GM19324 (cell line): ENCODE measurements around the gene SPON1.
"Not testable (repeated sequence)": the region's sequence is repeated elsewhere in the genome, so short reads cannot be mapped to it uniquely, and the experiment has no call there.

Experiments
- ATAC-seq: cut with Tn5 transposase; IDR thresholded peaks from one replicate; pipeline ENCODE4 v1.9.1; 2021; ENCODE audit warnings: mild to moderate bottlenecking, moderate library complexity; ENCODE audit not compliant: unreplicated experiment, low FRiP score

SPON1 gene

GRCh38 chr11:14259878-14260277, 297.4 kb downstream of the SPON1 start:
- ATAC-seq = no peak

DNA sequence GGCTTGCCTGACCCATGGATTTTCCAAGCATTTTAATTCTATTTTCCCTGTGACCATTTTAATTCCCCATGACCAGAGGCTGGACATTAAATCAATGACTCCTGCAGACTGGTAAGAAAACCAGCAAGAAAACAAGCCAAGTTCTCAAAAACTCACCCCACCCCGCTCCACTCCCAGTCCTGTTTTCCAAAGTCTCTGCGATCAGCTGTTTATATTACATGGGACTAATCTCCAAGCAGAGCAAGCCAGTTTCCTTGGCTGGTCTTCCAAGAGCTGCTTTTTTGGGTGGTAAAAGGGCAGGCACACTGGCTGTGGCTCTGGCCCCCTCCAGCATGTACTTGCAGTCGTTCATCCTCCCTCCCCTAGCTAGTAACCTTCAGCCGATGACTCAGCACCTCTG, 298.5 kb downstream of the SPON1 start:
- ATAC-seq = no peak

GRCh38 chr11:14262271-14262846, 299.8 kb downstream of the SPON1 start:
- ATAC-seq = no peak

DNA sequence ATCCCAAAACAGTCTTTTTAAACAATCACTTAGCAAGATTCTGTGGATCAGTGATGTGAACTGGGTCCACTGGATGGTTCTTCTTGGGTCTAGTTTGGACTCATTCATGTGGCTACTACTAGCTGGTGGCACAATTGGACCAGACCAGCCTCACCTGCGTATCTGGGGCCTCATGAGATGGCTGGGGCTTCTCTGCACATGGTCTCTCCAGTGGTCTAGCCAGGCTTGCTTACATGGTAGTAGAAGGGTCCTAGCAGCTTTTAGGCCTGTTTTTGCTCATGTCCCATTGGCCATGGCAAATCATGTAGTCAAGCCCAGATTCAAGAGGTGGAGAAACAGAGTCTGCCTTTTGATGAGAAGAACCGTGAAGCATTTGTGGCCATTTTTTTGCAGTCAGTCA, 302.4 kb downstream of the SPON1 start:
- ATAC-seq = no peak

DNA sequence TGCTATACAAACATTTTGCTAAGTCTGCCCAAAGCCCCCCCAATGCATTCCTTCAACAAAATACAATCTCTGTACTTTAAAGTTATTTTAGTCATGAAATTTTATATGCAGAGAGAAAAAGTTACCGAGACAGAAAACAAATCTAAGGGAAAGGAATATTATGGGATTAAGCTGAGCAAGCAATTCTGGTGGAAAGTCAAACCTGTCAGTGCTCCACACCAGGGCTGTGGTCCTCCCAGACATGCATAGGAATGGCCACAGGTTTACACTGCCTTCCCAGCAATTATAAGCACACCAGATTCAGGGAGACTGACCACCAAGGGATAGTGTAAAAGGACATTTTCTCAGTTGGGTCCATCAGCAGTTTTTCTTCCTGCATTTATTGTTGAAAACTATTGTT, 304.1 kb downstream of the SPON1 start:
- no peak for ATAC-seq

- no peak for ATAC-seq
These were observed 305.5 kb downstream of the SPON1 start for GRCh38 chr11:14267861-14268635.

DNA sequence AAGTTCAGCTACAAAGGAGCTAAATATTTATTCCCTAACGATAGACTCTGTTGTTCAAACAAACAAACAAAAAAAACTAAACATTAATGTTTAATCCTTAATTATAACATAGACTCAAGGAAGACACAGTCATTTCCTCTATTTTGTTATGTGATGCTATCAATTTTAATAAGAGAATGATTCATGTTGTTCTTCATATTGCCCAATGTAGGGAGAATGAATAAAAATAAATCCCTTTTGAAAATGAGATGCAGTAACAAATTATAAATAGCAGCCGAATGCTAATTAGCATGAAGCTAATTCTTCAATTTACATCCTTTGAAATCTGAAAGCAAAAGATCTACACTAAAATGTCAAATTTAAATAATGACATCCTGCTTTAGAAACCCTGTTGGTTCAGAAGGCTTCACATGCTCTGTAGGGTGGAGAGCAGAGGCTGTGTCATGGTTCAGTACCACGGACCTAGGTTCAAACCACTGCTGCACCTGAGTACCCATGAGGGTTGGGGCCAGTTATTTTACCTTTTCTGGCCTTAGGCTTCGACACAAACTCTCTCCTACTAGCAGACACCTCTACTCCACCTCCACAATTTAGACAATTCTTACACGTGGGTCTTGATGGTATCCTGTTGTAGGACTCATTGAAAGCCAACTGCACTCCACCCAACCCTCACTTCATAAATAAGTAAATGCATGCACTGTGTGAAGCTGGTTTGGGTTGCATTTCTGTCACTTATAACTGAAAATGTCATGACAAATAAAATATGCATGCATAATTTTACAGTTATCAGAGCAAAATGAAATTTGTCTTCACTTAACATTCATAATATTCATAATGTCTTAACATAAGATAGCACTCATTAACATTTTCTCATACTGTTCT, 307.4 kb downstream of the SPON1 start:
- peak; percentile 63 for ATAC-seq

DNA sequence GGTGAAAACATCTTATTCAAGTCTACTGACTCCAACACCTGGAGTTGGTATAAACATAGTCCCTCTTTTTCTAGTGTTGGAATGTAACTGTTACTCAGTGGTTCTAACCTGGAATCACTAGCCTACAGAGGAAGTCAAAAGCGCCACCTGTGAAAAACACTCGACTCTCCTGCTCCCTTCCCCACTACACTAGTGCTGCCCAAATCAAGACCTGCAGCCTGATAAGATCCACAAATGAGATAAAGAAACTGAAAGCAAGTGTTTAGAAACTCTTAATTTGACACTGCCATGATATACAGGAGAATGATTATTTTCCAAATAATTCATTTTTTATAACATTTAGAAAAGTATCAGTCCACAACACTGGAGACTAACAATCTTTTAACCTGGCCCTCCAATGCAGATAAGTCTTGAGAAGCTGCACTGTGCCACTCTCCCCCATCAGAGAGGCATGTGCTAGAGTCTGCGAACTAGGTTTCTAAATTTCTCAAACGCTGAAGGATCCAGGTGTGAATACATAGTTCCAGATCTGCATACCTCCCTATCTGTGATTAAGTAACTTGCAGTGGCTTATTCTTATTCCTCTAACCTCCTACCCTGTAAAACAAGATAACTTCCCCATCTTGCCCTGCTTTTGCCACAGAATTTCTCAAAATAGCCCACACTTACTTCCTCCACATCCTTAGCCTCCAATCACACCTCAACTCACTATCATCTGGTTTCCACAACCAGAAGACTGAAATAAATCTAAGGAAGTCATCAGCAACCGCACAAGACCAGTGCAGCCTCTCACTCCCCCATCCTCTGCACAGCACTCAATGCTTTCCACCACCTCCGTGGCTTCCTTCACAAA, 308.4 kb downstream of the SPON1 start:
- ATAC-seq = peak; percentile 44

DNA sequence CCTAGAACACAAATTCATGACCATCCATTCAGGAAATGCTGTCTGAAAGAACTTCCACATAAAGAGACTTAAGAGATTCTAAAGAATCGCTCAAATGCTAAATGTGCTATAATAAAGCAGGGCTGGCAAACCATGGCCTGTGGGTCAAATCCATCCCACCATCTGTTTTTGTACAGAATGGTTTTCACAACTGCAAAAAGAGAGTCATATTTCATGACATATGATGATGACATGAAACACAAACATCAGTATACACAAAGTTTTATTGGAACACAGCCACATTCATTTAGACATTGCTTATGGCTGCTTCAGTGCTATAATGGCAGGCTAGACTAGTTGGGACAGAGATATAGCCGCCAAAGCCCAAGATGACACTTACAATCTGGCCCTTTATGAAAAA, 311.4 kb downstream of the SPON1 start:
- no peak for ATAC-seq

DNA sequence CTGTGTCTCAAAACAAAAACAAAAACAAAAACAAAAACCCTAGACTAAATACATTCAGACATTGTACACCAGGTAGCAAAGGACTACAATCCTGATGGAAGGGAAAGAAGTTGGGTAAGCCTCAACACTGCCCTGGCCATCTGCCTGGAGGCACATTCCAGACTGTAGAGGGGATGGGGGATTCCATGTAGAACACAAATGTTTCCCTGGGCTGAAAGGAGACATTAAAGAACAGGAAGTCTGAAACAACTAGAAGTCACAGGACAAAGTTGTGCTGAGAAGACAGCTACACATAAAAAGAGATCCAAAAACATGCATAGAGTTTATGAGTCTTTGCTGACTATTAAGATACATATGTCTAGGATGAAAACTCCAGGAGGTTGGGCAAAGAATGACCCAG, 312.6 kb downstream of the SPON1 start:
- no peak for ATAC-seq

DNA sequence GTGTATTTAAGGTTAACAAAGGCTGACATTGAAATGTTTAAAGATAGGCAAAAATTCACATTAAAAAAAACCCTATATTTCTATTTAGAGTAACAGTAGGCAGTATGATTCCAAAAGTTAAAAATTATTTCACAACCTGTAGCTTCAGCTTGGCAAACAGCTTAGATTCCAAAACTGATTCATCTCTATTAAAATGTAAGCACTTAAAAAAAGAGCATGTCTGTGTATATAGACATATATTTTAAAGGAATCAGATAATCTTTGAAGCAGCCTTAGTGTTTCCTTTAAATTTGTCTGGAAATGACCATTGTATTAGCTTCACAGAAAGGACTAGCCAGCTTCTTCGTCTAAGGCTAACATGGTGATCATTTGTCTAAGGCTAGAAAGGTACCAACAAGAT, 316.3 kb downstream of the SPON1 start:
- ATAC-seq = not testable (repeated sequence)

GRCh38 chr11:14288189-14288935, 325.8 kb downstream of the SPON1 start:
- ATAC-seq = no peak

- ATAC-seq = no peak
These were observed 327.9 kb downstream of the SPON1 start for GRCh38 chr11:14290422-14290821.

- no peak for ATAC-seq
These were observed 337.4 kb downstream of the SPON1 start for GRCh38 chr11:14299921-14300320.

DNA sequence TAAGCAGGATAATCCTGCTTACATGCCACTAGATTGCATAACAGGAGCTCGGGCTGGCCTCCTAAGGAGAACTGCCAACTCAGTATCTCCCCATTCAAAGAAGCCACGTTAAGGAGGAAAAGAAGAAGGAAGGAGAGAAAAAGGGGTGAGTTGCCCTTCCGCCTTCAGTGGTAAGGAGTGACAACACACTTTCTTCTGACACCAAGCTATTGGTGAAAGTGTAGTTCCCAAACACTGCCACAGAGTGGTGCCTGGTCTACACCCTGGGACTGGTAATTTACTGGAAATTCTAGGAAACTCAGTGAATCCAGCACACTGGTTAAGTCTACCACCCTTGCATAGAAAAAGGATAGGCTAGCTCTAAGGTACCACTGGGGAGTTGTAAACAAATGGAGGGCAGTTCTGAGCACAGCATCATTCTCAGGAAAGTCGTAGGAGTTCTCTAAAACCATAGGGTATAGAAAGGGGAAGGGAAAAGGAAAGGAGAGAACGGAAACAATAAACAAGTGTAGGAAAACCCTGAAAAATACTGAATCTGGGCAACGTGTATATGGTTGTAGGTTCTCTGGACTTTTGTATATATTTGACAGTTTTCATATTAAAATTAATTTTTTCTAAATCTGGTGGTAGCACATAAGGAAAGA, 338.3 kb downstream of the SPON1 start:
- ATAC-seq = peak; percentile 47

- no peak for ATAC-seq
These were observed 342.1 kb downstream of the SPON1 start for GRCh38 chr11:14304601-14305000.

- no peak for ATAC-seq
These were observed 343.1 kb downstream of the SPON1 start for GRCh38 chr11:14305649-14306048.

DNA sequence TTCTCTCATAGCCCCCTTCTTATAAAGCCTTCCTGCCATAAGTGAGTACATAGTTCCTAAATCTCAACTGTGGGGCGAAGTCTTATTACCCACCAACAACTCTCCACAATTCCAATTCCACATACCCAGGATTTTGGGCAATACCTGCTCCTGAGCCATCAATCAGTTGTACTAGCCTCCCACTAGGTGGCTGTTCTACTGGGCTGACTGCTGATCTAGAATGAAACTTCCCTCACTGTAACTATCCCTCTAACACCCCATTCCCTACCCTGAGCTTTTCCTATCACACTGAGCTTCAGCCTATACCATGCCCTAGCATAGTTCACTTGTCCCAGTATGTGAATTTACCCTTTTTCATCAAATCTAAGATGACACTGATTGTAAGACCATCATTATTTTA, 344.0 kb downstream of the SPON1 start:
- no peak for ATAC-seq
